Activated CD4-positive, alpha-beta T cell treated with anti-CD3 and anti-CD28 coated beads, Interleukin-2, amount 10 ng/mL, durations not matched to agents 7 days and 5 days (primary cell): ENCODE results near the gene ZNF76. TPM values are rescaled to one million over a fixed set of nuclear protein-coding genes. Genes with fewer than 3 reads are reported as not detected.

Experiments
- total RNA-seq, 2 experiments: library from RNA; stranded (reverse); gene quantifications; one replicate each; pipeline ENCODE4 v1.2.3, GENCODE V29; 2021

ZNF76 gene
- total RNA-seq, 2 experiments from 2014 or later, result 41.1 to 42.4 TPM

Other genes starting within 250 kb of the ZNF76 start
- not detected for gene TCP11, start 118.4 kb upstream of the ZNF76 start, total RNA-seq
- gene SCUBE3, start 45.8 kb upstream of the ZNF76 start, total RNA-seq, result not detected
- 100 to 1,000 TPM; 186 to 219 TPM for gene DEF6, start 38.1 kb downstream of the ZNF76 start, total RNA-seq
- 10 to 100 TPM; 24.4 to 25.8 TPM for gene PPARD, start 82.8 kb downstream of the ZNF76 start, total RNA-seq
- gene FANCE, start 192.6 kb downstream of the ZNF76 start, total RNA-seq, result 10 to 100 TPM; 11.7 to 13.0 TPM
- 1,000 to 10,000 TPM; 1,411 to 1,499 TPM for gene RPL10A, start 208.7 kb downstream of the ZNF76 start, total RNA-seq
- under 1 TPM; 0.07 to 0.12 TPM for gene TEAD3, start 237.3 kb downstream of the ZNF76 start, total RNA-seq